Hepatocyte (in vitro differentiated cells): ENCODE data around the gene LY9. TPM values are rescaled to one million over a fixed set of nuclear protein-coding genes. Genes with fewer than 3 reads are reported as not detected.
A peak's percentile ranks its signal among the peaks of the same experiment; 100 is the strongest.
"Not testable (repeated sequence)": the region's sequence is repeated elsewhere in the genome, so short reads cannot be mapped to it uniquely, and the experiment has no call there.

Experiments used
- DNase-seq: peaks from one replicate; pipeline ENCODE4 v3.0.0-alpha.2; 2016; ENCODE audit warnings: low spot score
- H2AFZ ChIP-seq: fragments of 200-600 bp; sonication (generic); 2 replicates; pipeline ENCODE4 v1.6.0; 2016; ENCODE audit warnings: antibody characterized with exemption, mild to moderate bottlenecking
- H3K27ac ChIP-seq: fragments of 200-600 bp; sonication (generic); 2 replicates; pipeline ENCODE4 v1.5.1; 2016; ENCODE audit warnings: mild to moderate bottlenecking
- H3K27me3 ChIP-seq: fragments of 200-600 bp; sonication (generic); 2 replicates; pipeline ENCODE4 v1.6.1; 2016
- H3K36me3 ChIP-seq: fragments of 200-600 bp; sonication (generic); replicated peaks from 2 replicates; pipeline ENCODE4 v1.5.1; 2016; ENCODE audit warnings: low read depth; ENCODE audit not compliant: insufficient read depth
- H3K4me1 ChIP-seq: fragments of 200-600 bp; sonication (generic); 2 replicates; pipeline ENCODE4 v1.5.1; 2016; ENCODE audit warnings: mild to moderate bottlenecking, moderate library complexity; ENCODE audit not compliant: insufficient read depth
- H3K4me2 ChIP-seq: fragments of 200-600 bp; sonication (generic); 2 replicates; pipeline ENCODE4 v1.6.0; 2016
- H3K4me3 ChIP-seq: fragments of 200-600 bp; sonication (generic); 2 replicates; pipeline ENCODE4 v1.5.1; 2016; ENCODE audit warnings: mild to moderate bottlenecking
- H3K79me2 ChIP-seq: fragments of 200-600 bp; sonication (generic); 2 replicates; pipeline ENCODE4 v1.6.0; 2017; ENCODE audit warnings: mild to moderate bottlenecking
- H3K9me2 ChIP-seq: fragments of 200-600 bp; sonication (generic); replicated peaks from 2 replicates; pipeline ENCODE4 v1.6.0; 2017; ENCODE audit warnings: mild to moderate bottlenecking; ENCODE audit not compliant: insufficient read depth
- H3K9me3 ChIP-seq: fragments of 200-600 bp; sonication (generic); 2 replicates; pipeline ENCODE4 v1.5.1; 2016; ENCODE audit warnings: low read depth, mild to moderate bottlenecking
- H4K20me1 ChIP-seq: fragments of 200-600 bp; sonication (generic); 2 replicates; pipeline ENCODE4 v1.6.0; 2016; ENCODE audit warnings: mild to moderate bottlenecking; ENCODE audit not compliant: insufficient read depth, poor library complexity, severe bottlenecking
- EZH2 ChIP-seq: fragments of 200-600 bp; sonication (generic); IDR thresholded peaks from 2 replicates; pipeline ENCODE4 v1.6.1; 2016; ENCODE audit warnings: antibody characterized with exemption, mild to moderate bottlenecking, borderline replicate concordance
- EZH2phosphoT487 ChIP-seq: fragments of 200-600 bp; sonication (generic); IDR thresholded peaks from one replicate; pipeline ENCODE4 v1.6.1; 2018; ENCODE audit warnings: antibody characterized with exemption, mild to moderate bottlenecking, low read depth, moderate library complexity; ENCODE audit not compliant: unreplicated experiment, severe bottlenecking
- WGBS: methylation state at CpG from one replicate; pipeline ENCODE4 v1.1.6; 2016; ENCODE audit warnings: low lambda C conversion rate; ENCODE audit errors: missing lambda C conversion rate; 5-methylcytosine and 5-hydroxymethylcytosine counted together
- polyA plus RNA-seq: library from polyadenylated mRNA; unstranded; fragments of >200 nt; fragmentation: Nextera tagmentation; extraction: Ambion mirVana; gene quantifications from 2 replicates; pipeline ENCODE4 v1.2.1, GENCODE V29; 2016
- total RNA-seq: library from RNA; depleted of rRNA; stranded (reverse); fragments of >200 nt; gene quantifications from 2 replicates; pipeline ENCODE4 v1.2.3, GENCODE V29; 2014
- TF ChIP-seq, protein P1 (sequence below): fragments of 200-600 bp; sonication (generic); IDR thresholded peaks from 2 replicates; pipeline ENCODE4 v1.5.1; 2016; ENCODE audit warnings: antibody characterized with exemption, mild to moderate bottlenecking; ENCODE audit not compliant: poor library complexity

LY9 gene
- total and polyA plus RNA-seq, 2 experiments from 2014 or later = not detected

DNA sequence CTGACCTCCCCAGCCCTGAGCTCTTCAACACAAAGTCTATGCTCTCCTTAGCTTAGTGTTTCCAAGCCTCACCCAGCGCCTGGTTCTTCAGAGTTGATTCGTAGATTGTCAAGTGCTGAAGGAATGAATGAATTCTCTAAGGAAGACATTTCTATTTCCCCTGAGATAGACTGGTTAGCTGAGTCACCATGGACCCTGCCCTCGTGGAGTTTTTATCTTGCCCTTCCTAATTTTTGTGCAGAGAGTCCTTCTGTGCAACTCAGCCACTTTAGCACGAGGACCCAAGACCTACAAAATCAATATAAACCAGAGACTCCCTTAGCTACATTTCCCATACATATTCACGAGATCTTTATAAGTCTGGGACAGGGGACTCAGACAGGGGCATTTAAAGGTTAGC lies 69.4 kb downstream of the LY9 start:
- peak overlapping the region; percentile 62 for H3K27ac ChIP-seq
- DNase-seq = no peak

DNA sequence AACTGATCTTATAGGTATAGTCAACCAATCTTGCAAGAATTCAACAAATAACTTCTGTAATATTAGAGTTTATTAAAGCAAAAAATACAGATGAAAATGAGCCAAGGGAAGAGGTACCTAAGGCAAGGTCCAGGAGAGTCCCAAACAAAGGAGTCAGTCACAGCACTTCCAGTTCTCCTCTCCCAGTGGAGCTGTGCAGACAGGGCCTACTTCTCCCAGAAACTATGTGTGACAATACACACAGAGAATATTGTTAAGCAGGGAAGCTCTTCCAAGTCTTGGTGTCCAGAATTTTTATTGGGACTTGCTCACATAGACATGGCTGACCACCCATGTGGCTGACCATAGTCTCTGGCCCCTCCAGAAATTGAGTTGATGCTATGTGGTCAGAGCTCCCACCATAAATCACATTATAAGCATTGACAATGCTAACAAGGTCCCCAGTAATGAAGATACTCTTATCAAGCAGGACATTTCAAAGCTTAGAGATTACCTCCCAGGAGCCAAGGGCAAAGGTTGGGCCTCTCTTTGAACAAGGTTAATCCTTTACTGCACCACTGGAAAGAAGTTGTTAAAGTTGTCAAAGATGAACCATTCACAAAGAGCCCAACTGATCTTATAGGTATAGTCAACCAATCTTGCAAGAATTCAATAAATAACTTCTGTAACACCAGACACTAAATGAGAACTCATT lies 70.2 kb downstream of the LY9 start:
- no peak overlapping the region for H3K4me3 ChIP-seq
- H3K4me2 ChIP-seq = peak overlapping the region; percentile 22
- no peak for DNase-seq
- H3K36me3 ChIP-seq = no peaks in the 10 kb centered on the region
- peak overlapping the region; percentile 62 for H3K27ac ChIP-seq
- no peaks in the 10 kb centered on the region for H3K79me2 ChIP-seq
- no peaks in the 10 kb centered on the region for H3K9me2 ChIP-seq
- H3K9me3 ChIP-seq = no peaks in the 10 kb centered on the region
- no peak overlapping the region for H2AFZ ChIP-seq
- no peaks in the 10 kb centered on the region for H3K27me3 ChIP-seq
- TF ChIP-seq EZH2phosphoT487 (no peak), EZH2 (no peak)
- TF ChIP-seq, protein P1, sequence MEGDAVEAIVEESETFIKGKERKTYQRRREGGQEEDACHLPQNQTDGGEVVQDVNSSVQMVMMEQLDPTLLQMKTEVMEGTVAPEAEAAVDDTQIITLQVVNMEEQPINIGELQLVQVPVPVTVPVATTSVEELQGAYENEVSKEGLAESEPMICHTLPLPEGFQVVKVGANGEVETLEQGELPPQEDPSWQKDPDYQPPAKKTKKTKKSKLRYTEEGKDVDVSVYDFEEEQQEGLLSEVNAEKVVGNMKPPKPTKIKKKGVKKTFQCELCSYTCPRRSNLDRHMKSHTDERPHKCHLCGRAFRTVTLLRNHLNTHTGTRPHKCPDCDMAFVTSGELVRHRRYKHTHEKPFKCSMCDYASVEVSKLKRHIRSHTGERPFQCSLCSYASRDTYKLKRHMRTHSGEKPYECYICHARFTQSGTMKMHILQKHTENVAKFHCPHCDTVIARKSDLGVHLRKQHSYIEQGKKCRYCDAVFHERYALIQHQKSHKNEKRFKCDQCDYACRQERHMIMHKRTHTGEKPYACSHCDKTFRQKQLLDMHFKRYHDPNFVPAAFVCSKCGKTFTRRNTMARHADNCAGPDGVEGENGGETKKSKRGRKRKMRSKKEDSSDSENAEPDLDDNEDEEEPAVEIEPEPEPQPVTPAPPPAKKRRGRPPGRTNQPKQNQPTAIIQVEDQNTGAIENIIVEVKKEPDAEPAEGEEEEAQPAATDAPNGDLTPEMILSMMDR = no peak
- H4K20me1 ChIP-seq = no peaks in the 10 kb centered on the region
- peaks cover 20% of the 10 kb centered on the region for H3K4me1 ChIP-seq

More for the DNA sequence above, 69.4 kb downstream of the LY9 start:
- Histone ChIP-seq H3K4me1 (peaks cover 20% of the 10 kb centered on the region), H3K36me3 (no peaks in the 10 kb centered on the region), H3K9me2 (no peaks in the 10 kb centered on the region), H4K20me1 (no peaks in the 10 kb centered on the region), H3K9me3 (no peaks in the 10 kb centered on the region), H2AFZ (no peak overlapping the region), H3K4me2 (peak overlapping the region; percentile 40), H3K79me2 (no peaks in the 10 kb centered on the region), H3K4me3 (no peak overlapping the region), H3K27me3 (no peaks in the 10 kb centered on the region)
- WGBS = 60% methylated on average over 5 of the region's 5 CpGs
- no peak for TF ChIP-seq EZH2phosphoT487
- TF ChIP-seq EZH2 = no peak
- TF ChIP-seq, protein P1 = no peak

DNA sequence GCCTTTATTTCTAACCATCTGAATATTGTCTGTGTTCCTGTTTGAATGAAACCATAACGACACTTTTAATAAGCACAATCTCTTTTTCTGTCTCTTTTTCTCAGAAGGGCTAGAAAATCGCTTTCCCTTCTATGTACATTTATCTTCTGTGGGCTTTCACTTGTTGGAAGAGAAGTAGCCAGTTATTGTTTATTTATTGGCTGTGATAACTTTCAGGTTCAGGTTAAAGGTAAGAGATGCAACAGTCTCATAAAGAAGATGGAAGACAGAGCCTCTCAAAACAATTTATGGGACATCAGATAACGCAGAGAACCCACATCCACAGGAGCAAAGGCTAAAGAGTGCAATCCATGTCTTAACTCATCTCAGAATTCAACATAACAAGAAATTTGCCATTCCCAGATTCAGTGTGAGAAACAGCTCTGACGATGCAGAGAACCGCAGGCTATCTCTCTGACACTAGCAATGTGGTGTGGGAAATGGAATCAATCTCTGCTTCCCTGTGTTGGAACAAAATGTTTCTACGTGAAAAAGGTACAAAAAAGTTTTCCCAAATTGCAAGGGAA lies 70.8 kb downstream of the LY9 start:
- 37% methylated on average over 6 of the region's 6 CpGs for WGBS
- no peak for DNase-seq
- H3K27ac ChIP-seq = peak overlapping the region; percentile 62
- peaks cover 20% of the 10 kb centered on the region for H3K4me1 ChIP-seq
- H3K79me2 ChIP-seq = no peaks in the 10 kb centered on the region
- no peak for TF ChIP-seq EZH2
- TF ChIP-seq, protein P1 = no peak
- TF ChIP-seq EZH2phosphoT487 = no peak
- no peaks in the 10 kb centered on the region for H3K27me3 ChIP-seq
- no peak overlapping the region for H3K4me3 ChIP-seq
- H3K4me2 ChIP-seq = peak overlapping the region; percentile 22
- H4K20me1 ChIP-seq = no peaks in the 10 kb centered on the region
- no peaks in the 10 kb centered on the region for H3K36me3 ChIP-seq
- no peak overlapping the region for H2AFZ ChIP-seq
- no peaks in the 10 kb centered on the region for H3K9me3 ChIP-seq
- H3K9me2 ChIP-seq = no peaks in the 10 kb centered on the region

DNA sequence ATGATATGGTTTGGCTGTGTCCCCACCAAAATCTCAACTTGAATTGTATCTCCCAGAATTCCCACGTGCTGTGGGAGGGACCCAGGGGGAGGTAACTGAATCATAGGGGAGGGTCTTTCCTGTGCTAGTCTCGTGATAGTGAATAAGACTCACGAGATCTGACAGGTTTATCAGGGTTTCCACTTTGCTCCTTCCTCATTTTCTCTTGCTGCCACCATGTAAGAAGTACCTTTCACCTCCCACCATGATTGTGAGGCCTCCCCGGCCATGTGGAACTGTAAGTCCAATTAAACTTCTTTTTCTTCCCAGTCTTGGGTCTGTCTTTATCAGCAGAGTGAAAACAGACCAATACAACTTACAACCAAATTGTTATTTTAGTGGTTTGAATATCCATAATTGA lies 71.7 kb downstream of the LY9 start:
- not testable (repeated sequence) for H3K9me2 ChIP-seq, H3K36me3 ChIP-seq, H2AFZ ChIP-seq, H3K27me3 ChIP-seq, H4K20me1 ChIP-seq, H3K27ac ChIP-seq, DNase-seq, H3K4me3 ChIP-seq, H3K9me3 ChIP-seq, H3K79me2 ChIP-seq, H3K4me2 ChIP-seq
- WGBS = 62% methylated on average over 4 of the region's 4 CpGs
- H3K4me1 ChIP-seq = peaks cover 20% of the 10 kb centered on the region
